ENCODE data around the gene PCDHA1.
"Not testable (repeated sequence)": the region's sequence is repeated elsewhere in the genome, so short reads cannot be mapped to it uniquely, and the experiment has no call there.

The PCDHA1 gene

DNA sequence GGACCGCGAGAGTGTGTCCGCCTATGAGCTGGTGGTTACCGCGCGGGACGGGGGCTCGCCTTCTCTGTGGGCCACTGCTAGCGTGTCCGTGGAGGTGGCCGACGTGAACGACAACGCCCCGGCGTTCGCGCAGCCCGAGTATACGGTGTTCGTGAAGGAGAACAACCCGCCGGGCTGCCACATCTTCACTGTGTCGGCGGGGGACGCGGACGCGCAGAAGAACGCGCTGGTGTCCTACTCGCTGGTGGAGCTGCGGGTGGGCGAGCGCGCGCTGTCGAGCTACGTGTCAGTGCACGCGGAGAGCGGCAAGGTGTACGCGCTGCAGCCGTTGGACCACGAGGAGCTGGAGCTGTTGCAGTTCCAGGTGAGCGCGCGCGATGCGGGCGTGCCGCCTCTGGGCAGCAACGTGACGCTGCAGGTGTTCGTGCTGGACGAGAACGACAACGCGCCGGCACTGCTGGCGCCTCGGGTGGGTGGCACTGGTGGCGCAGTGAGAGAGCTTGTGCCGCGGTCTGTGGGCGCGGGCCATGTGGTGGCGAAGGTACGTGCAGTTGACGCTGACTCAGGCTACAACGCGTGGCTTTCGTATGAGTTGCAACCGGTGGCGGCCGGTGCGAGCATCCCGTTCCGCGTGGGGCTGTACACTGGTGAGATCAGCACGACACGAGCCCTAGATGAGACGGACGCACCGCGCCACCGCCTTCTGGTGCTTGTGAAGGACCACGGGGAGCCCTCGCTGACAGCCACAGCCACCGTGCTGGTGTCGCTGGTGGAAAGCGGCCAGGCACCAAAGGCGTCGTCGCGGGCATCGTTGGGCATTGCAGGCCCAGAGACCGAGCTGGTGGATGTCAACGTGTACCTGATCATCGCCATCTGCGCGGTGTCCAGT, 49.9 kb downstream of the PCDHA1 start:
- H3K36me3 ChIP-seq (ENCODE audit: control insufficient read depth, low read length): no peaks in the 10 kb centered on the region
- no peak overlapping the region for H3K4me2 ChIP-seq (ENCODE audit: low read length)
- H3K27ac ChIP-seq (ENCODE audit: low read depth, low read length): no peak overlapping the region
- no peaks in the 10 kb centered on the region for H3K79me2 ChIP-seq (ENCODE audit: control insufficient read depth, low read length)
- no peaks in the 10 kb centered on the region for H3K4me1 ChIP-seq (ENCODE audit: control insufficient read depth, low read length)
- H3K9me2 ChIP-seq (replicated peaks; ENCODE audit: control insufficient read depth, low read length): no peaks in the 10 kb centered on the region
- H3K9me3 ChIP-seq (ENCODE audit: control insufficient read depth, insufficient read depth, low read length): no peaks in the 10 kb centered on the region
- H3K4me3 ChIP-seq (ENCODE audit: low read length): no peak overlapping the region
- H3F3A ChIP-seq (ENCODE audit: control insufficient read depth, insufficient read depth): no peaks in the 10 kb centered on the region
- TF ChIP-seq EZH2phosphoT487 (IDR thresholded peaks at IDR 0.05; ENCODE audit: borderline replicate concordance, low read length): no peak
- TF ChIP-seq, protein P1, sequence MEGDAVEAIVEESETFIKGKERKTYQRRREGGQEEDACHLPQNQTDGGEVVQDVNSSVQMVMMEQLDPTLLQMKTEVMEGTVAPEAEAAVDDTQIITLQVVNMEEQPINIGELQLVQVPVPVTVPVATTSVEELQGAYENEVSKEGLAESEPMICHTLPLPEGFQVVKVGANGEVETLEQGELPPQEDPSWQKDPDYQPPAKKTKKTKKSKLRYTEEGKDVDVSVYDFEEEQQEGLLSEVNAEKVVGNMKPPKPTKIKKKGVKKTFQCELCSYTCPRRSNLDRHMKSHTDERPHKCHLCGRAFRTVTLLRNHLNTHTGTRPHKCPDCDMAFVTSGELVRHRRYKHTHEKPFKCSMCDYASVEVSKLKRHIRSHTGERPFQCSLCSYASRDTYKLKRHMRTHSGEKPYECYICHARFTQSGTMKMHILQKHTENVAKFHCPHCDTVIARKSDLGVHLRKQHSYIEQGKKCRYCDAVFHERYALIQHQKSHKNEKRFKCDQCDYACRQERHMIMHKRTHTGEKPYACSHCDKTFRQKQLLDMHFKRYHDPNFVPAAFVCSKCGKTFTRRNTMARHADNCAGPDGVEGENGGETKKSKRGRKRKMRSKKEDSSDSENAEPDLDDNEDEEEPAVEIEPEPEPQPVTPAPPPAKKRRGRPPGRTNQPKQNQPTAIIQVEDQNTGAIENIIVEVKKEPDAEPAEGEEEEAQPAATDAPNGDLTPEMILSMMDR (IDR thresholded peaks at IDR 0.05; ENCODE audit: low read depth, low read length, poor library complexity, severe bottlenecking): no peak
- H4K20me1 ChIP-seq (ENCODE audit: control insufficient read depth, insufficient read depth, low read depth, low read length): no peaks in the 10 kb centered on the region
- H3K27me3 ChIP-seq (ENCODE audit: control insufficient read depth, low read length): no peaks in the 10 kb centered on the region

GRCh38 chr5:140840978-140841962, 55.3 kb downstream of the PCDHA1 start, which contains the start of gene PCDHA8:
TSS of gene PCDHA8 (plus strand) at chr5:140841187. CDS start at chr5:140841322, 135 bp downstream.
- Histone ChIP-seq H3K27me3 (ENCODE audit: control insufficient read depth, low read length) (no peaks in the 10 kb centered on the region), H3K9me2 (replicated peaks; ENCODE audit: control insufficient read depth, low read length) (no peaks in the 10 kb centered on the region), H3K4me3 (ENCODE audit: low read length) (no peak within 1 kb of the TSS), H3K9me3 (ENCODE audit: control insufficient read depth, insufficient read depth, low read length) (no peaks in the 10 kb centered on the region), H3K27ac (ENCODE audit: low read depth, low read length) (no peak within 1 kb of the TSS), H3K36me3 (ENCODE audit: control insufficient read depth, low read length) (no peaks in the 10 kb centered on the region), H3F3A (ENCODE audit: control insufficient read depth, insufficient read depth) (no peaks in the 10 kb centered on the region), H3K79me2 (ENCODE audit: control insufficient read depth, low read length) (no peaks in the 10 kb centered on the region), H3K4me1 (ENCODE audit: control insufficient read depth, low read length) (no peaks in the 10 kb centered on the region), H4K20me1 (ENCODE audit: control insufficient read depth, insufficient read depth, low read depth, low read length) (no peaks in the 10 kb centered on the region), H3K4me2 (ENCODE audit: low read length) (no peak within 1 kb of the TSS)
- TF ChIP-seq, protein P1 (IDR thresholded peaks at IDR 0.05; ENCODE audit: low read depth, low read length, poor library complexity, severe bottlenecking): peak; percentile 18
- TF ChIP-seq EZH2phosphoT487 (IDR thresholded peaks at IDR 0.05; ENCODE audit: borderline replicate concordance, low read length): no peak

- Histone ChIP-seq H3F3A (ENCODE audit: control insufficient read depth, insufficient read depth) (no peaks in the 10 kb centered on the region), H3K27me3 (ENCODE audit: control insufficient read depth, low read length) (no peaks in the 10 kb centered on the region), H3K9me3 (ENCODE audit: control insufficient read depth, insufficient read depth, low read length) (no peaks in the 10 kb centered on the region), H4K20me1 (ENCODE audit: control insufficient read depth, insufficient read depth, low read depth, low read length) (no peaks in the 10 kb centered on the region), H3K27ac (ENCODE audit: low read depth, low read length) (no peak overlapping the region), H3K4me3 (ENCODE audit: low read length) (no peak overlapping the region), H3K36me3 (ENCODE audit: control insufficient read depth, low read length) (no peaks in the 10 kb centered on the region), H3K79me2 (ENCODE audit: control insufficient read depth, low read length) (no peaks in the 10 kb centered on the region), H3K9me2 (replicated peaks; ENCODE audit: control insufficient read depth, low read length) (no peaks in the 10 kb centered on the region), H3K4me2 (ENCODE audit: low read length) (no peak overlapping the region), H3K4me1 (ENCODE audit: control insufficient read depth, low read length) (no peaks in the 10 kb centered on the region)
- no peak for TF ChIP-seq EZH2phosphoT487 (IDR thresholded peaks at IDR 0.05; ENCODE audit: borderline replicate concordance, low read length)
- TF ChIP-seq, protein P1 (IDR thresholded peaks at IDR 0.05; ENCODE audit: low read depth, low read length, poor library complexity, severe bottlenecking): no peak
Observed at GRCh38 chr5:140842798-140843733, 57.1 kb downstream of the PCDHA1 start.

DNA sequence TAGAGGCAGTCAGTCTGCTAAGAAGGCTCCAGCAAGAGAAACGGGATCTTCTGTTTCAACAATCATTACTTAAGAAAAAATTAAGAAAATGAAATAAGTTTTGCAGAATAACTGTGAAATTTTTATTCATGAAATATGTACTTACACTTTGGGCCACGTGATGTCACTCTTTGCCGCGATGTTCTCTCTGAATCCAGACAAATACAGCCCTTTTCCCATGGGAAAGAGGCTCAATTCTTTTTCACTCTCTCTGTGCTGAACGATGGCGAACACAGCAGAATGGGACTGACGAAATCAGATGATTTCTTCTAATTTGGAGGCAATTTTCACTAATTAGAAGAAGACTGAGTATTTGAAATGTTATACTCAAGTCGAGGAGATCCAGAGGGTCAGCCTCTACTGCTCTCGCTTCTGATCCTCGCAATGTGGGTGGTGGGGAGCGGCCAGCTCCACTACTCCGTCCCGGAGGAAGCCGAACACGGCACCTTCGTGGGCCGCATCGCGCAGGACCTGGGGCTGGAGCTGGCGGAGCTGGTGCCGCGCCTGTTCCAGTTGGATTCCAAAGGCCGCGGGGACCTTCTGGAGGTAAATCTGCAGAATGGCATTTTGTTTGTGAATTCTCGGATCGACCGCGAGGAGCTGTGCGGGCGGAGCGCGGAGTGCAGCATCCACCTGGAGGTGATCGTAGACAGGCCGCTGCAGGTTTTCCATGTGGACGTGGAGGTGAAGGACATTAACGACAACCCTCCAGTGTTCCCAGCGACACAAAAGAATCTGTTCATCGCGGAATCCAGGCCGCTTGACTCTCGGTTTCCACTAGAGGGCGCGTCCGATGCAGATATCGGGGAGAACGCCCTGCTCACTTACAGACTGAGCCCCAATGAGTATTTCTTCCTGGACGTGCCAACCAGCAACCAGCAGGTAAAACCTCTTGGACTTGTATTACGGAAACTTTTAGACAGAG, 62.5 kb downstream of the PCDHA1 start, which contains the start of gene PCDHA9:
TSS of gene PCDHA9 (plus strand) at position 244 of the 964 bp plus-strand sequence. CDS start at position 358, 114 bp downstream.
- not testable (repeated sequence) for H4K20me1 ChIP-seq (ENCODE audit: control insufficient read depth, insufficient read depth, low read depth, low read length); H3K4me1 ChIP-seq (ENCODE audit: control insufficient read depth, low read length)

More for the DNA sequence above, 62.5 kb downstream of the PCDHA1 start, which contains the start of gene PCDHA9:
- H3K27ac ChIP-seq (ENCODE audit: low read depth, low read length); H3K36me3 ChIP-seq (ENCODE audit: control insufficient read depth, low read length); H3K27me3 ChIP-seq (ENCODE audit: control insufficient read depth, low read length); H3K9me2 ChIP-seq (replicated peaks; ENCODE audit: control insufficient read depth, low read length); H3K9me3 ChIP-seq (ENCODE audit: control insufficient read depth, insufficient read depth, low read length); H3K4me3 ChIP-seq (ENCODE audit: low read length); H3K4me2 ChIP-seq (ENCODE audit: low read length); H3K79me2 ChIP-seq (ENCODE audit: control insufficient read depth, low read length); H3F3A ChIP-seq (ENCODE audit: control insufficient read depth, insufficient read depth): not testable (repeated sequence)

Data from DOHH2 (cell line).